B cell (primary cell): ENCODE data around the gene THOC5. TPM values are rescaled to one million over a fixed set of nuclear protein-coding genes. Genes with fewer than 3 reads are reported as not detected.

Experiments used
- ATAC-seq: fragments of 200-7000 bp; cut with Tn5 transposase; one replicate; pipeline ENCODE4 v1.10.0; 2021; ENCODE audit warnings: low read depth, mild to moderate bottlenecking, moderate number of reproducible peaks, moderate library complexity
- CTCF ChIA-PET: fragments of 350-600 bp; sonication (Branson Sonifier 250); formaldehyde crosslinking; loops from one replicate; lab custom pipeline; 2021; ENCODE audit warnings: antibody characterized with exemption, inconsistent platforms; lab: Charles Lee
- POLR2A ChIA-PET: fragments of 350-600 bp; sonication (Branson Sonifier 250); formaldehyde crosslinking; loops from one replicate; lab custom pipeline; 2021; ENCODE audit warnings: antibody characterized with exemption; lab: Charles Lee
- DNase-seq: peaks from one replicate; pipeline ENCODE4 v3.0.0; 2013
- H2AFZ ChIP-seq: 2 replicates; pipeline ENCODE4 v1.6.1; 2012; ENCODE audit warnings: mild to moderate bottlenecking, low read depth, low read length; ENCODE audit not compliant: insufficient read depth, poor library complexity, severe bottlenecking
- H3K27ac ChIP-seq, 2 donors: 1 replicate in 1 of 2; 2 replicates in 1 of 2; pipeline ENCODE4 v1.5.1; 2012 to 2013; ENCODE audit warnings: low read length in 2 of 2, mild to moderate bottlenecking in 2 of 2, moderate library complexity in 1 of 2
- H3K27me3 ChIP-seq, 4 experiments: fragments of 200-600 bp in 1 of 4; sonication (generic) in 1 of 4; replicated peaks in 1 of 4; 1 replicate in 2 of 4; 2 replicates in 2 of 4; pipeline versions ENCODE4 v1.6.1 to v1.7.0; 2013 to 2016; ENCODE audit warnings: low read length in 3 of 4, mild to moderate bottlenecking in 2 of 4, mixed read lengths in 1 of 4, moderate library complexity in 1 of 4; ENCODE audit not compliant: insufficient read depth in 4 of 4, control insufficient read depth in 3 of 4; ENCODE audit errors: control extremely low read depth in 1 of 4
- H3K36me3 ChIP-seq, 2 experiments: replicated peaks in 1 of 2; 1 replicate in 1 of 2; 2 replicates in 1 of 2; pipeline versions ENCODE4 v1.6.1 to v1.7.1; 2013; ENCODE audit warnings: low read length in 1 of 2; ENCODE audit not compliant: insufficient read depth in 2 of 2, control insufficient read depth in 1 of 2; ENCODE audit errors: control extremely low read depth in 1 of 2, extremely low read depth in 1 of 2
- H3K4me1 ChIP-seq, 2 donors: fragments of 200-600 bp in 1 of 2; sonication (generic) in 1 of 2; 1 replicate in 1 of 2; 2 replicates in 1 of 2; pipeline versions ENCODE4 v1.5.1 to v1.6.1; 2013 to 2017; ENCODE audit warnings: low read length in 2 of 2; ENCODE audit not compliant: control insufficient read depth in 2 of 2, insufficient read depth in 2 of 2
- H3K4me2 ChIP-seq: replicated peaks from 2 replicates; pipeline ENCODE3; 2012; ENCODE audit warnings: mild to moderate bottlenecking, low read depth, low read length; ENCODE audit not compliant: poor library complexity, severe bottlenecking
- H3K4me3 ChIP-seq, 5 experiments: fragments of 200-600 bp in 1 of 5; sonication (generic) in 1 of 5; 1 replicate in 3 of 5; 2 replicates in 2 of 5; pipeline versions ENCODE4 v1.5.1 to v1.7.0; 2011 to 2016; ENCODE audit warnings: low read length in 4 of 5, mild to moderate bottlenecking in 4 of 5, low read depth in 2 of 5, control low read depth in 1 of 5, moderate library complexity in 1 of 5; ENCODE audit not compliant: insufficient read depth in 1 of 5; ENCODE audit errors: control extremely low read depth in 1 of 5, extremely low read depth in 1 of 5
- H3K79me2 ChIP-seq: fragments of 200-600 bp; sonication (generic); one replicate; pipeline ENCODE4 v1.6.0; 2016; ENCODE audit warnings: low read length; ENCODE audit not compliant: control insufficient read depth, insufficient read depth
- H3K9ac ChIP-seq: fragments of 200-600 bp; sonication (generic); 2 replicates; pipeline ENCODE4 v1.6.1; 2017; ENCODE audit warnings: mild to moderate bottlenecking, low read length, moderate library complexity
- H3K9me3 ChIP-seq, 3 donors: one replicate each; pipeline versions ENCODE4 v1.6.1 to v1.7.1; 2013; ENCODE audit warnings: low read length in 2 of 3; ENCODE audit not compliant: control insufficient read depth in 2 of 3, insufficient read depth in 1 of 3; ENCODE audit errors: control extremely low read depth in 1 of 3
- H4K20me1 ChIP-seq: 2 replicates; pipeline ENCODE4 v1.6.0; 2012; ENCODE audit warnings: mild to moderate bottlenecking, low read length; ENCODE audit not compliant: insufficient read depth, control insufficient read depth, poor library complexity, severe bottlenecking
- H3K27ac Mint-ChIP-seq: one replicate; pipeline ENCODE4 v1.8.0; 2021; ENCODE audit warnings: mixed read lengths
- H3K27me3 Mint-ChIP-seq: one replicate; pipeline ENCODE4 v1.8.0; 2021; ENCODE audit warnings: mixed read lengths
- H3K4me1 Mint-ChIP-seq: one replicate; pipeline ENCODE4 v1.8.0; 2021; ENCODE audit warnings: mixed read lengths
- H3K4me3 Mint-ChIP-seq: one replicate; pipeline ENCODE4 v1.8.0; 2021; ENCODE audit warnings: mixed read lengths
- H3K9me3 Mint-ChIP-seq: one replicate; pipeline ENCODE4 v1.8.0; 2022; ENCODE audit warnings: mixed read lengths; ENCODE audit not compliant: insufficient read depth
- EZH2 ChIP-seq: IDR thresholded peaks from 2 replicates; pipeline ENCODE4 v1.6.1; 2012; ENCODE audit warnings: borderline replicate concordance, low read depth, mild to moderate bottlenecking, moderate library complexity, low read length; ENCODE audit not compliant: insufficient read depth, poor library complexity, severe bottlenecking
- WGBS: methylation state at CpG from one replicate; pipeline ENCODE4 v1.1.5; 2013; ENCODE audit warnings: missing lambda C conversion rate; ENCODE audit not compliant: insufficient coverage; 5-methylcytosine and 5-hydroxymethylcytosine counted together
- intact Hi-C: fragments of 100-400 bp; cut with micrococcal nuclease; formaldehyde crosslinking; loops from one replicate; pipeline ENCODE4 v1.10.0; 2022
- polyA plus RNA-seq: library from polyadenylated mRNA; depleted of rRNA; stranded (reverse); fragments of >200 nt; gene quantifications from 2 replicates; pipeline ENCODE4 v1.2.3, GENCODE V29; 2012
- total RNA-seq, 2 donors: library from RNA; stranded (reverse); fragments of 120-200 nt in 1 of 2; gene quantifications; 1 replicate in 1 of 2; 2 replicates in 1 of 2; pipeline versions ENCODE4 v1.2.3 to v1.2.4, GENCODE V29; 2013 to 2022
- TF ChIP-seq, protein P1 (sequence below): fragments of 200-600 bp; IDR thresholded peaks from one replicate; pipeline ENCODE4 v1.8.0; 2022; ENCODE audit warnings: antibody characterized with exemption, mild to moderate bottlenecking

THOC5 gene
- total and polyA plus RNA-seq, 2 donors (not counting 1 experiment from before 2014, with no cell fraction given): 26.5 to 59.1 TPM

DNA sequence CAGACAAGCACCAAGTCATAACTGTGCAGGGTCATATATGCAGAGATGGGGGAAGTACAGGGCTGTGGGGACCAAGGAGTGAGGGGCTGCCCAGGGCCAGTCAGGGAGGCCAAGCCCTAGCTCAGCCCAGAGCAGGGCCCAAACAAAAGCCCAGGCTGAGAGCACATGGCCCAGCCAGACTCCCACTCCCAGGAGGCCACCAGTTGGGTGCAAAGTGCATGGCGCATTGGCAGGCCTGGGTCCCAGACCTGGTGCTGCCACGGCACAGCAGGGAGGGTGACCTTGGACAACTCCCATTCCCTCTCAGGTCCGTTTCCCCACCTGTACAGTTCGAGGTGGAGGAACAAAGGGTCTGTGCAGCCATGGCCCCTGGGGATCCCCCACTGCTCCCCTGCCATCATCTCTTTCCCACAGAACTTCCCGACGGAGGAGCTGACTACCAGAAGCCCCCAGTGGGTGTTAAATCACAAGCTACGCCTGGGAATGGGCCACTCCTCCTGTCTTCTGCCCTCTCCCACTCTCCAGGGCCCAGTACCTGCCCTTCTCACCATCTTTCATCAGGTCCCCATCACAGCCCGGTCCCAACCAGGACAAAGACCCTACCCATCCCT lies 26.7 kb upstream of the THOC5 start:
- no peak for TF ChIP-seq EZH2
- TF ChIP-seq, protein P1, sequence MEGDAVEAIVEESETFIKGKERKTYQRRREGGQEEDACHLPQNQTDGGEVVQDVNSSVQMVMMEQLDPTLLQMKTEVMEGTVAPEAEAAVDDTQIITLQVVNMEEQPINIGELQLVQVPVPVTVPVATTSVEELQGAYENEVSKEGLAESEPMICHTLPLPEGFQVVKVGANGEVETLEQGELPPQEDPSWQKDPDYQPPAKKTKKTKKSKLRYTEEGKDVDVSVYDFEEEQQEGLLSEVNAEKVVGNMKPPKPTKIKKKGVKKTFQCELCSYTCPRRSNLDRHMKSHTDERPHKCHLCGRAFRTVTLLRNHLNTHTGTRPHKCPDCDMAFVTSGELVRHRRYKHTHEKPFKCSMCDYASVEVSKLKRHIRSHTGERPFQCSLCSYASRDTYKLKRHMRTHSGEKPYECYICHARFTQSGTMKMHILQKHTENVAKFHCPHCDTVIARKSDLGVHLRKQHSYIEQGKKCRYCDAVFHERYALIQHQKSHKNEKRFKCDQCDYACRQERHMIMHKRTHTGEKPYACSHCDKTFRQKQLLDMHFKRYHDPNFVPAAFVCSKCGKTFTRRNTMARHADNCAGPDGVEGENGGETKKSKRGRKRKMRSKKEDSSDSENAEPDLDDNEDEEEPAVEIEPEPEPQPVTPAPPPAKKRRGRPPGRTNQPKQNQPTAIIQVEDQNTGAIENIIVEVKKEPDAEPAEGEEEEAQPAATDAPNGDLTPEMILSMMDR: no peak
- Histone ChIP-seq H3K27me3 (no peaks in the 10 kb centered on the region), H3K4me1 (peaks cover 5 to 10% of the 10 kb centered on the region in 2 donors), H3K4me3 (peak overlapping the region; percentile 21 to 81 (median 64)), H3K36me3 (no peaks in the 10 kb centered on the region), H4K20me1 (peaks cover 5% of the 10 kb centered on the region), H3K27ac (no peak overlapping the region), H3K4me2 (peak overlapping the region; percentile 86), H2AFZ (peak overlapping the region; percentile 93), H3K9me3 (no peaks in the 10 kb centered on the region), H3K79me2 (no peaks in the 10 kb centered on the region), H3K9ac (peak overlapping the region; percentile 71)
- ChIA-PET CTCF (no interaction called here), POLR2A (interaction anchor here (0.6 to 0.7 kb wide), 2 partner anchors 157 to 194 kb away, joined by 3 read pairs; no protein-coding TSS in a partner anchor)
- H3K27me3 Mint-ChIP-seq: no peaks in the 10 kb centered on the region
- 48% methylated on average over 8 of the region's 8 CpGs for WGBS
- peak overlapping the region; percentile 97 for H3K4me3 Mint-ChIP-seq
- peak; percentile 26 for DNase-seq
- intact Hi-C loops: loop anchor here (10.0 kb wide), 1 partner anchor 696 kb away; the partner anchor contains the start of gene ZNRF3
- H3K4me1 Mint-ChIP-seq: peaks cover 17% of the 10 kb centered on the region
- peak overlapping the region; percentile 97 for H3K27ac Mint-ChIP-seq
- no peak for ATAC-seq
- no peaks in the 10 kb centered on the region for H3K9me3 Mint-ChIP-seq

DNA sequence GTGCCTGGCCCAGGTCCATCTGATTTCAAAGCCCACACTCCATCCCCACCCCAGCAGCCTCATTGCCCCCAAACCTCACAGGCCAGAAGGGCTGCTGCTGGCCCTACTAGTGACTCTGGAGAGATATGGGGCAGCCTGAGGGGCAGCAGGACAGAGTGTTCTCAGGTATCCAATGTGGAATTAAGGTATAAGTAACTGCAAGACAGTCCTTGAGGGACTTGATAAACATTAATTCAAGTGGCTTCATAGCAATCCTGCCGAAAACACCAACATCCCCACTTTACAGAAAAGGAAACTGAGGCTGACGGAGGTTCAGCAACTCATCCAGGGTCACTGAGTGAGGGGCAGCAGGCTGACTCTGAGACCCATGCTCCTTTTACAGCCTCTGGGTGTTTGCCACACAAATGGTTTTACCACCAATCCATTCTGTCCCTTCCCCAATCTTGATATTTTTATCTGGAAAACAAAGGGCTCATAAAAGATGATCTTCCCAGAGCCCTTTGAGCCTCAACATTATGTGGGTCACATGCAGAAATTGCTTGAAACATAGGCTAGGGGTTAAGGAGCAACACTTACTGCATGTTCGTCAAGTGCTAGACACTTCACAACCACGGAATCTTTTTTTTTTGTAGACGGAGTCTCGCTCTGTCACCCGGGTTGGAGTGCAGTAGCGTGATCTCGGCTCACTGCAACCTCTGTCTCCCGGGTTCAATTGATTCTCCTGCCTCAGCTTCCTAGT lies 25.1 kb upstream of the THOC5 start:
- Mint-ChIP-seq H3K4me3 (no peak overlapping the region), H3K27me3 (no peaks in the 10 kb centered on the region), H3K27ac (no peak overlapping the region), H3K4me1 (peaks cover 17% of the 10 kb centered on the region), H3K9me3 (no peaks in the 10 kb centered on the region)
- peaks cover 5% of the 10 kb centered on the region for H4K20me1 ChIP-seq
- no peak overlapping the region for H3K4me2 ChIP-seq
- no peak overlapping the region for H3K9ac ChIP-seq
- H3K4me1 ChIP-seq: peaks cover 5 to 10% of the 10 kb centered on the region in 2 donors
- no peaks in the 10 kb centered on the region for H3K27me3 ChIP-seq
- H3K79me2 ChIP-seq: no peaks in the 10 kb centered on the region
- no peak for ATAC-seq
- no peak for DNase-seq
- ChIA-PET POLR2A (no interaction called here), CTCF (interaction anchor here (0.9 to 1.7 kb wide), 2 partner anchors 10 to 11 kb away, joined by 3 to 6 read pairs; no protein-coding TSS in a partner anchor)
- TF ChIP-seq EZH2: no peak
- TF ChIP-seq, protein P1: no peak
- intact Hi-C loops: no loop called here
- no peak overlapping the region for H3K4me3 ChIP-seq
- H3K9me3 ChIP-seq: no peaks in the 10 kb centered on the region
- 88% methylated on average over 8 of the region's 10 CpGs for WGBS
- no peak overlapping the region for H3K27ac ChIP-seq
- no peak overlapping the region for H2AFZ ChIP-seq
- no peaks in the 10 kb centered on the region for H3K36me3 ChIP-seq
